ENCODE measurements around the gene HMGXB4.

DNA sequence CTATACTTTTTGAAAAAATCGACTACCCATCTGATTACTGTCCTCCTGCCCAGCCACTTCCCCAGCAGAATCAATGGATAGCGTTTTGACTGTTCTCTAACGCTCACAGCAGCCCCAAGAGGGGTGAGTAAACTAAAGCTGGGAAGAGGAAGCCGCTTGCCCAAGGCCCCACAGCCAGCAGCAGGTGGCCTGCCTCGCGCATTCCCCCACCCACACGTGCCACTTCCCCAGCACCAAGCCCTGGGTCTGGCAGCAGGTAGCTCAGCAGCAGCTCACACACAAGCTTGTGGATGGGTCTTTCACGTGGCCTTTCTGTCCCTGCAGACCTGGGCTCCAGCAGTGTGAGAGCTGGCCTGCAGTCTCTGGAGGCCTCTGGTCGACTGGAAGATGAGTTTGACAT lies 76.7 kb downstream of the HMGXB4 start:
- TF ChIP-seq, protein P1, sequence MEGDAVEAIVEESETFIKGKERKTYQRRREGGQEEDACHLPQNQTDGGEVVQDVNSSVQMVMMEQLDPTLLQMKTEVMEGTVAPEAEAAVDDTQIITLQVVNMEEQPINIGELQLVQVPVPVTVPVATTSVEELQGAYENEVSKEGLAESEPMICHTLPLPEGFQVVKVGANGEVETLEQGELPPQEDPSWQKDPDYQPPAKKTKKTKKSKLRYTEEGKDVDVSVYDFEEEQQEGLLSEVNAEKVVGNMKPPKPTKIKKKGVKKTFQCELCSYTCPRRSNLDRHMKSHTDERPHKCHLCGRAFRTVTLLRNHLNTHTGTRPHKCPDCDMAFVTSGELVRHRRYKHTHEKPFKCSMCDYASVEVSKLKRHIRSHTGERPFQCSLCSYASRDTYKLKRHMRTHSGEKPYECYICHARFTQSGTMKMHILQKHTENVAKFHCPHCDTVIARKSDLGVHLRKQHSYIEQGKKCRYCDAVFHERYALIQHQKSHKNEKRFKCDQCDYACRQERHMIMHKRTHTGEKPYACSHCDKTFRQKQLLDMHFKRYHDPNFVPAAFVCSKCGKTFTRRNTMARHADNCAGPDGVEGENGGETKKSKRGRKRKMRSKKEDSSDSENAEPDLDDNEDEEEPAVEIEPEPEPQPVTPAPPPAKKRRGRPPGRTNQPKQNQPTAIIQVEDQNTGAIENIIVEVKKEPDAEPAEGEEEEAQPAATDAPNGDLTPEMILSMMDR (IDR thresholded peaks at IDR 0.05) = no peak
- TF ChIP-seq POLR2A (IDR thresholded peaks at IDR 0.05) = no peak
